Stimulated activated CD4-positive, alpha-beta T cell treated with anti-CD3 and anti-CD28 coated beads, Interleukin-12 subunit alpha, Interleukin-12 subunit beta, amount 100 ng/mL, for 24 hours (primary cell): ENCODE results near the gene CADPS.

Experiments used
- DNase-seq, 2 experiments: peaks; one replicate each; pipeline ENCODE4 v3.0.0-alpha.2; 2020; ENCODE audit warnings: low read depth in 2 of 2

The CADPS gene

GRCh38 chr3:62374341-62375218 lies 500.6 kb downstream of the CADPS start:
- no peak for DNase-seq

DNA sequence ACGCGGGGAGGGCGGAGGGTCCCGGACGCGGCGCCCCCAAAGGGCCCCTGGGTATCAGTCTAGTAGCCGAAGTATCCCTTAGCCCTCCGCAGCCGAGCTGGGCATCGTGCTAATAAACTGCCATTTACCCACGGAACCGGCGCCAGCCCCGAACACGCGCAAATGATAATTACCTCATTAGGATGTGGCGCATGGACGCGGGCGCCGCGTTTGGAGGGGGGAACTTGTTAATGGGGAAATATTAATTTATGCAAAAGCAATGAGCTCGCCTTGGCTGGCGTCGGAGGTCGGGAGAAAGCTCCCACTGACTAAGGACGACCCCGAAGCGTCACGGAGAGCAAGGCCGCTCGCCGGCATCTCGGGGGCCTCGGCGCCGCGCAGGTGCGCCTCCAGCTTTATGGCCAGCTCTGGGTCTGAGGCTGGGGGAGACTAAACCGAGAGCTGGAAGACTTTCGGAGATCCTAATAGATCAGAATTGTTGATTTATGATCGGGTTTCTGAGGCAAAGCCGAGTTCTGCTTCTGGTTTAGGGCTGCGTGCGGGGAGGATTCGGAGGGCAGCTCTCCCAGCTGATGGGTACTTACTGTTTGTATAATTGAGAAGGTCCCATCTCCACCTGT lies 501.4 kb downstream of the CADPS start:
- DNase-seq = no peak

- DNase-seq = no peak
These were observed 502.0 kb downstream of the CADPS start, which contains the start of gene FEZF2 for GRCh38 chr3:62373215-62373614. Gene FEZF2, minus strand, starts transcription at chr3:62373550. Its CDS starts 682 bp downstream, at chr3:62372868.

- no peak for DNase-seq
These were observed 502.6 kb downstream of the CADPS start for GRCh38 chr3:62372621-62373041.

- DNase-seq = no peak
These were observed 503.3 kb downstream of the CADPS start for GRCh38 chr3:62371720-62372591.

DNA sequence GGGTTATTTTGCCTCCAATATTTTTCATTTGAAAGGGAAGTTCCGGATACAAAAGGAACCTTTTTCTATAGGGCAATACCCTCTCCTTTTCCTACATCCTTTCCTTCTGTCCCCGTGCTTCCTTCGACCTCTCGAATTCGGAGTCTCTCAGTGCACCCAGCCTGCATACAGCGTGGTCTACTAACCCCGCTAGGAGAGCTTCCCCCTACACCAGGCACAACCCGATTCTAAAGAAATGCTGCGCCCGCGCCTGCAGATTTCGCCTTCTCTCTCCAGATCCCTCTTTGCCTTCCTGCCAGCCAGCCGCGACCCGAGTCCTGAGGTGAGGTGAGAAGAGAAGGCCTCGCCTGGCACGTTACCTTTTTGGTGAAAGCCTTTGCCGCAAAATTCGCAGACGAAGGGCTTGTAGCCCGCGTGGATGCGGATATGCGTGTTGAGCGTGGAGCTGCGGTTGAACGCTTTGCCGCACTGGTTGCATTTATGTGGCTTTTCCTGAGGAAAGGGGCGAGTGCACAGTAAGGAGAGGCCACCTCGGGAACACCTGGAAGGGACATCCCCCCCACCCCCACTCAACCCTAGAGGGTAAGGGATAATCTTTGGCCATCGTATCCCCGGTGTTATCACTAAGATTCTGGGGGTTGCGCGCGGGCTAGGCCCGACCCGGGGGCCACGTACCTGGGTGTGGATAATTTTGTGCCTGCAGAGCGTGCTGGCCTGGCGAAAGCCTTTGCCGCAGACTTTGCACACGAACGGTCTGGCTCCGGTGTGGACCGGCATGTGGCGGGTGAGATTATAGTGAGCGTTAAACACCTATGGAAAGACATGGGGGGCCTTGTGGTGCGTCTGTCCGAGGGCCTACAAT lies 504.1 kb downstream of the CADPS start:
- no peak for DNase-seq

- no peak for DNase-seq
These were observed 504.9 kb downstream of the CADPS start for GRCh38 chr3:62370112-62370857.

- DNase-seq = no peak
These were observed 505.8 kb downstream of the CADPS start for GRCh38 chr3:62369476-62369743.

DNA sequence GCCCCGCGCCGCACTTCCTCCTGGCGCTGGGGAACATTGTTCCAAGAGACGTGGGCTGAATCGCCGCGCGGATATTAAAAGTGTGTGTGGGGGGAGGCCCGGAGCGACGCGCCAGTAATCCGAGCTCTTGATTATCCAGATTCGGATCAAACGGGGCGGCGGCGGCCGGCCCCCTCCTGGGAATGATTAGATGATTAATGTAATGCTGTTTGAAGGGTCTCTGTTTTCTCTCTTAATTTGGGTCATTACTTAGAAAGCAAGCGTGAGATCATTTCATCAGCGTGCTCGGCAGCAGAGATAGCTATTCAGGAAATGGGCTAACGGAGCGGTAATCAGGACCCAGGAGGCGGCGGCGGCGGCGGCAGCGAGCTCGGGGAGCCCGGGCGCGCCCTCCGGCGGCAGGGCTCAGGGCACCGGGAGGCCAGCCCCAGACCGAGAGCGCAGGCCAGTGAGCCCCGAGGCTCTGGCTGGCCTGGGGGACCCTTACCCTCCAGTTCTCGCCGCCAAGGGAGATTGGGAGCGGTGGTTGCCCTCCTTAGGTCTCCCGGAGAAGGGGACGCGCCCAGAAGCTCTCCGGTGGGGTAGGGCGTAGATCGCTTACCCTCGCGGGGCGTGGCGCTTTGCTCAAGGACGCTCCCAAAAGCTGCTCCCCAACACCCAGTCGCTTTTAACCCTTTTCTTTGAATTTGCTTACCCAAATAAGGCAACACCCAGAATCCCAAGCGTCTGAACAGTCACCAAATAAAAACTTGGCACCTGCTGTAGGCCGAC lies 506.3 kb downstream of the CADPS start:
- DNase-seq = no peak

DNA sequence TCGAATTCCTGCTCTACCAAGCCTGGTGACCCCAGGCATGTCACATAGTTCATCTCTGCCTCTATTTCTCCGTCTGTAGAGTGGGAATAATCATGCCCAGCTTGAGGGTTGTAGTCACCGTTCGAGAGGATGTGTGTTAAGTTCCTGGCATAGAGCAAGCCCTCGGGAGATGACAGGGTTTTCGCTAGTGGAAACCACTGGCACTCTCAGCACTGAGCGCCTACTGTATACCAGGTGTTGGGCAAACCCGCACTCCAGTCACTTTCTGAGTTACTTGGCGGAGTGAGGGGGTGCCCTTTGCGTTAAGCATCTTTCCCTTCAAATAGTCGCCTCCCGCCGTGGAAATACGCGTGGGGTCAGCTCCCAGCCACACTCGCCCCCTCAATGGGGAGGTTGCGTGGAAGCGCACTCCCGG lies 506.9 kb downstream of the CADPS start:
- DNase-seq = no peak

- DNase-seq = no peak
These were observed 507.4 kb downstream of the CADPS start for GRCh38 chr3:62367763-62368195.

DNA sequence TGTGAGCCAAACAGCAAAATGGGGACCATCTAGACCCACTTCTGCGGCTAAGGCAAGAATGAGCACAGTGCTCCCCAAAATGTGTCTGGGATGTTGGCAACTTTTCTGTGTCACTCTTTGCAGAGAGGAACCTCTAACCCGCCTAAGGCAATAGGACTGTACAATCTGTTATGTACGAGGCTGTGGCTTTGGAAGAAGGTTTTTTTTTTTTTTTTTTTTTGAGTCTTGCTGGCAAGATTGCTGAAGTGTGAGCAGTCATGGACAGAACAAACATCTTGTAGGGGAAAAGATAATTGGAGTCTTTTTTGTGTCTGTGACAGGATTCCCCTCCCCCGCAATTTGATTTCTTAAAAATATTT lies 509.1 kb downstream of the CADPS start:
- no peak for DNase-seq

DNA sequence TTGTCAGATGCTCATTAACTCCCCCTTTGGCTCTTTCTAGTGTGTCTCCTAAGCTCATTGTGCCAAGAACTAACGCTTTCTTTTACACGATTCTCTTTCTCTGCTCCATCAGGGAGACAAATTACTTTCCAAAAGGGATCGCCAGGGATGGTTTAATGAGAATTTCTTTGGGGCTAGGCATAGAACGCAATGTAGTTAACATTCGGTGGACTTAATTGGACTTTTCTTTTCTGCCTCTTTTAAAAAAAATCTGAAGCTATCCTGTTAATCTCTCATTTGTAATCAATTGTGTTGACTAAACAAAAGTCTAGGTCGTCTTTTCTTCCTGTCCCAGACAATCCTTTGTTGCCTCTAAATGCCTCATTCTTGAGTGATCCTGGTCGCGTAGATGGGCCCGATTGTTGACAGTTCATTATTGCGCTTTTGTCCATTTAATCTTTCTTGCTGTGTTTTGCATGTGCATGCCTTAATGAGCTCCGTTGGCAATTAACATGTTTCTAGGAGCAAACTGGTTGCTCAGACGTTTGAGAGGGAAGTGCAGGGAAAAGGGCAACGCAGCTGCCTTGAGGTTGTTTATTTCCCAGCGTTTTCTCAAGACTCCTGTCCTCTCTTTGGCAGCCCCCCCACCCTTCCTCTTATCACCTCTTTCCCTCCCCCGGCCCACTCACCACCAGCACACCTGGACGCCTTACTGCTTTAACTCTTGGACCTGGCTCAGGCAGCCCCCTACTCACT lies 509.7 kb downstream of the CADPS start:
- no peak for DNase-seq

DNA sequence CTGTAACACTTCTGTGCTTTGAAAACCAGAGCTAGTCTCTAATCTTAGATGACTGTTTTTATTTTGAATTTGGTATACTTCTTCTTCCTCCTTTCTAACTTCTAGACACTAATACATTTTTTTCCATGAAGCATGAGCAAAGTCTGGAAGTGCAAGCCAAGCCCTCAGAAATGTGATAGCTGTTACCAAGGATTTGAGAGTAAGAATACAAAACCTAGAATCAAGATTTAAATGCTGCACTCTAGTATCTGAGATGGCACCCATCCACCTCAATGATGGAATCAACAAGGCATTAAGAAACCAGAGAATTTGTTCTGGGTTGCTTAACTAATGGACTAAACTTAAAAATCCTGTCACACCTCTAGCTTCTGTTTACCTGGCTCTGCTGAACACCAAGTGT lies 511.0 kb downstream of the CADPS start:
- no peak for DNase-seq

DNA sequence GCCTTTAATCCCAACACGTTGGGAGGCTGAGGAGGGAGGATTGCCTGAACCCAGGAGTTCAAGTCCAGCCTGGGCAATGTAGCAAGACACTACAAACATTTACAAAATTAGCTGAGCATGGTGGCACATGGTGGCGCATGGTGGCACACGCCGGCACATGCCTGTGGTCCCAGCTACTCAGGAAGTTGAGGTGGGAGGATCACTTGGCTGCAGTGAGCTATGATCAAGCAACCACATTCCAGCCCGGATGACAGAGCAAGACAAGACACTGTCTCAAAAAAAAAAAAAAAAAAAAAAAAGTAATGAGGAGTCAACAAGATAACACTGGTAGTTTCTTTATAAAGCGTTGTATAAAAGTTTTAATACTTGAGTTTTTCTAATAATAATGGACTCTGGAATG lies 511.9 kb downstream of the CADPS start:
- no peak for DNase-seq

- DNase-seq = no peak
These were observed 513.4 kb downstream of the CADPS start for GRCh38 chr3:62361824-62362223.

- DNase-seq = no peak
These were observed 514.0 kb downstream of the CADPS start for GRCh38 chr3:62361261-62361660.

GRCh38 chr3:62359531-62359930 lies 515.7 kb downstream of the CADPS start:
- DNase-seq = no peak

DNA sequence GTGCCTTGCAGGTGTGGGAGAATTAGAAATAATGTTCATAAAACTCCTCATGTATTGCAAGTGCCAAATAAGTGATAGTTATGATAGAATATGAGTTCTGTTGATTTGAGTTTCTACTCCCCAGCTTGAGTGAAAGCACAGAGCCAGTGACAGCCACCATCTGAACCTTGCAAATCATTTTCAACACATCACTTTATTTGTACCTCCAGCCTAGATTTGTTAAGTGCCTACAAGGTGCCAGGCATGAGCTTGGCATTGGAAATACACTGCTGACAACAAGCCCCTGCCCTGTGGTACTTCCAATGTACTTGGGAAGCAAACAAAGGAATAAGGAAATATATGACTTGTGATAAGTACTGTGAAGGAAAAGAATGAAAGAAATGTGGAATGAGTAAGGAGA lies 518.9 kb downstream of the CADPS start:
- no peak for DNase-seq
